GM23338 (cell line): Measurements from ENCODE around the gene AWAT1. TPM values are rescaled to one million over a fixed set of nuclear protein-coding genes. Genes with fewer than 3 reads are reported as not detected.

Source experiments
- ATAC-seq: fragments of 200-7000 bp; cut with Tn5 transposase; 3 replicates; pipeline ENCODE4 v1.9.1; 2020
- DNase-seq: peaks from one replicate; pipeline ENCODE4 v3.0.0-alpha.2; 2015; ENCODE audit warnings: low spot score
- H2AFZ ChIP-seq: fragments of 200-600 bp; sonication (generic); 2 replicates; pipeline ENCODE4 v1.8.0; 2016; ENCODE audit warnings: antibody characterized with exemption, mild to moderate bottlenecking, moderate library complexity
- H3F3A ChIP-seq: fragments of 200-600 bp; sonication (generic); replicated peaks from 2 replicates; pipeline ENCODE4 v1.8.0; 2017; ENCODE audit warnings: antibody characterized with exemption, mixed run types, low read depth
- H3K27ac ChIP-seq: fragments of 200-600 bp; sonication (generic); 2 replicates; pipeline ENCODE4 v1.6.1; 2016; ENCODE audit warnings: low read depth
- H3K27me3 ChIP-seq: fragments of 200-600 bp; sonication (generic); 2 replicates; pipeline ENCODE4 v1.8.0; 2016; ENCODE audit warnings: mild to moderate bottlenecking, mixed run types, moderate library complexity; ENCODE audit not compliant: insufficient read depth
- H3K36me3 ChIP-seq: fragments of 200-600 bp; sonication (generic); 2 replicates; pipeline ENCODE4 v1.8.0; 2016; ENCODE audit warnings: mild to moderate bottlenecking; ENCODE audit not compliant: insufficient read depth
- H3K4me1 ChIP-seq: fragments of 200-600 bp; sonication (generic); 2 replicates; pipeline ENCODE4 v1.8.0; 2016; ENCODE audit warnings: mild to moderate bottlenecking, moderate library complexity; ENCODE audit not compliant: insufficient read depth
- H3K4me2 ChIP-seq: fragments of 200-600 bp; sonication (generic); 2 replicates; pipeline ENCODE4 v1.7.1; 2017; ENCODE audit warnings: mixed run types
- H3K4me3 ChIP-seq: fragments of 200-600 bp; sonication (generic); 2 replicates; pipeline ENCODE4 v1.6.1; 2016; ENCODE audit warnings: mixed run types
- H3K79me2 ChIP-seq: fragments of 200-600 bp; sonication (generic); replicated peaks from 2 replicates; pipeline ENCODE4 v1.8.0; 2017; ENCODE audit warnings: mild to moderate bottlenecking; ENCODE audit not compliant: insufficient read depth
- H3K9me2 ChIP-seq: fragments of 200-600 bp; sonication (generic); 2 replicates; pipeline ENCODE4 v1.8.0; 2017; ENCODE audit not compliant: insufficient read depth
- H4K20me1 ChIP-seq: fragments of 200-600 bp; sonication (generic); replicated peaks from 2 replicates; pipeline ENCODE4 v1.8.0; 2017; ENCODE audit warnings: mild to moderate bottlenecking; ENCODE audit not compliant: insufficient read depth
- H3K27ac Mint-ChIP-seq: 2 replicates; pipeline ENCODE4 v1.8.0; 2020; ENCODE audit warnings: inconsistent platforms, mild to moderate bottlenecking, moderate library complexity, mixed read lengths
- H3K27me3 Mint-ChIP-seq: 3 replicates; pipeline ENCODE4 v1.8.0; 2022; ENCODE audit warnings: low read depth, mild to moderate bottlenecking, moderate library complexity, mixed read lengths, inconsistent platforms; ENCODE audit not compliant: insufficient read depth, poor library complexity
- H3K36me3 Mint-ChIP-seq: 3 replicates; pipeline ENCODE4 v1.8.0; 2021; ENCODE audit warnings: low read depth, mild to moderate bottlenecking, inconsistent platforms, moderate library complexity, mixed read lengths
- H3K4me1 Mint-ChIP-seq: 3 replicates; pipeline ENCODE4 v1.8.0; 2020; ENCODE audit warnings: mild to moderate bottlenecking, inconsistent platforms, mixed read lengths
- H3K4me3 Mint-ChIP-seq: 3 replicates; pipeline ENCODE4 v1.8.0; 2021; ENCODE audit warnings: moderate library complexity, mild to moderate bottlenecking, inconsistent platforms, mixed read lengths
- H3K9me3 Mint-ChIP-seq: 3 replicates; pipeline ENCODE4 v1.8.0; 2020; ENCODE audit warnings: moderate library complexity, mild to moderate bottlenecking, inconsistent platforms, mixed read lengths
- CREB1 ChIP-seq: fragments of 250-450 bp; sonication (Bioruptor Pico); IDR thresholded peaks from 2 replicates; pipeline ENCODE4 v1.5.0; 2020; ENCODE audit warnings: low read depth, mild to moderate bottlenecking, moderate library complexity
- CTCF ChIP-seq, 2 experiments: fragments of 200-600 bp in 1 of 2; sonication (generic) in 1 of 2; conservative IDR thresholded peaks; 2 replicates each; pipeline versions ENCODE4 v1.5.1 to v1.6.1; 2016 to 2017; ENCODE audit warnings: antibody characterized with exemption in 2 of 2, low read depth in 2 of 2, mild to moderate bottlenecking in 2 of 2, moderate library complexity in 1 of 2
- ETS1 ChIP-seq: IDR thresholded peaks from 2 replicates; pipeline ENCODE4 v1.6.1; 2016; ENCODE audit warnings: antibody characterized with exemption
- EZH2phosphoT487 ChIP-seq: fragments of 200-600 bp; sonication (generic); IDR thresholded peaks from one replicate; pipeline ENCODE4 v1.8.1; 2018; ENCODE audit warnings: antibody characterized with exemption; ENCODE audit not compliant: unreplicated experiment
- POLR2AphosphoS5 ChIP-seq: IDR thresholded peaks from 2 replicates; pipeline ENCODE4 v1.6.1; 2016; ENCODE audit warnings: antibody characterized with exemption, low read depth
- STAT1 ChIP-seq: IDR thresholded peaks from one replicate; pipeline ENCODE4 v1.6.1; 2016; ENCODE audit warnings: antibody characterized with exemption; ENCODE audit not compliant: unreplicated experiment
- ZNF114 ChIP-seq: fragments of 250-450 bp; sonication (Bioruptor Pico); IDR thresholded peaks from 2 replicates; pipeline ENCODE4 v1.5.0; 2020; ENCODE audit warnings: mild to moderate bottlenecking, moderate library complexity
- ZNF331 ChIP-seq: fragments of 250-450 bp; sonication (Bioruptor Pico); IDR thresholded peaks from 2 replicates; pipeline ENCODE4 v1.5.0; 2020; ENCODE audit warnings: low read depth, mild to moderate bottlenecking, moderate library complexity
- polyA plus RNA-seq: library from polyadenylated mRNA; unstranded; fragments of >200 nt; fragmentation: Nextera tagmentation; extraction: Ambion mirVana; gene quantifications from 2 replicates; pipeline ENCODE4 v1.2.1, GENCODE V29; 2016
- total RNA-seq: library from RNA; depleted of rRNA; stranded (reverse); fragments of >200 nt; shearing (Covaris generic); gene quantifications from 2 replicates; pipeline ENCODE4 v1.2.3, GENCODE V29; 2014
- TF ChIP-seq, protein P1 (sequence below): IDR thresholded peaks from one replicate; pipeline ENCODE4 v1.6.1; 2018; ENCODE audit warnings: antibody characterized with exemption; ENCODE audit not compliant: unreplicated experiment

AWAT1 gene
- total and polyA plus RNA-seq, 2 experiments from 2014 or later = not detected

- Mint-ChIP-seq H3K27me3 (peaks cover 4% of the 10 kb centered on the region), H3K4me3 (no peak overlapping the region), H3K36me3 (no peaks in the 10 kb centered on the region), H3K27ac (no peak overlapping the region), H3K4me1 (peaks cover 26% of the 10 kb centered on the region), H3K9me3 (no peaks in the 10 kb centered on the region)
- H3K79me2 ChIP-seq = no peaks in the 10 kb centered on the region
- no peak overlapping the region for H3K27ac ChIP-seq
- no peaks in the 10 kb centered on the region for H3K27me3 ChIP-seq
- no peak overlapping the region for H3K4me2 ChIP-seq
- H2AFZ ChIP-seq = no peak overlapping the region
- H3K4me3 ChIP-seq = no peak overlapping the region
- H3K9me2 ChIP-seq = 0 out of 2 replicates have a peak, but pooled peaks cover 6% of the 10 kb centered on the region
- TF ChIP-seq, protein P1, sequence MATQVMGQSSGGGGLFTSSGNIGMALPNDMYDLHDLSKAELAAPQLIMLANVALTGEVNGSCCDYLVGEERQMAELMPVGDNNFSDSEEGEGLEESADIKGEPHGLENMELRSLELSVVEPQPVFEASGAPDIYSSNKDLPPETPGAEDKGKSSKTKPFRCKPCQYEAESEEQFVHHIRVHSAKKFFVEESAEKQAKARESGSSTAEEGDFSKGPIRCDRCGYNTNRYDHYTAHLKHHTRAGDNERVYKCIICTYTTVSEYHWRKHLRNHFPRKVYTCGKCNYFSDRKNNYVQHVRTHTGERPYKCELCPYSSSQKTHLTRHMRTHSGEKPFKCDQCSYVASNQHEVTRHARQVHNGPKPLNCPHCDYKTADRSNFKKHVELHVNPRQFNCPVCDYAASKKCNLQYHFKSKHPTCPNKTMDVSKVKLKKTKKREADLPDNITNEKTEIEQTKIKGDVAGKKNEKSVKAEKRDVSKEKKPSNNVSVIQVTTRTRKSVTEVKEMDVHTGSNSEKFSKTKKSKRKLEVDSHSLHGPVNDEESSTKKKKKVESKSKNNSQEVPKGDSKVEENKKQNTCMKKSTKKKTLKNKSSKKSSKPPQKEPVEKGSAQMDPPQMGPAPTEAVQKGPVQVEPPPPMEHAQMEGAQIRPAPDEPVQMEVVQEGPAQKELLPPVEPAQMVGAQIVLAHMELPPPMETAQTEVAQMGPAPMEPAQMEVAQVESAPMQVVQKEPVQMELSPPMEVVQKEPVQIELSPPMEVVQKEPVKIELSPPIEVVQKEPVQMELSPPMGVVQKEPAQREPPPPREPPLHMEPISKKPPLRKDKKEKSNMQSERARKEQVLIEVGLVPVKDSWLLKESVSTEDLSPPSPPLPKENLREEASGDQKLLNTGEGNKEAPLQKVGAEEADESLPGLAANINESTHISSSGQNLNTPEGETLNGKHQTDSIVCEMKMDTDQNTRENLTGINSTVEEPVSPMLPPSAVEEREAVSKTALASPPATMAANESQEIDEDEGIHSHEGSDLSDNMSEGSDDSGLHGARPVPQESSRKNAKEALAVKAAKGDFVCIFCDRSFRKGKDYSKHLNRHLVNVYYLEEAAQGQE = no peak
- TF ChIP-seq POLR2AphosphoS5 (no peak), EZH2phosphoT487 (no peak), STAT1 (no peak), CREB1 (CRISPR knock-in tag) (no peak), ETS1 (no peak), ZNF114 (CRISPR knock-in tag) (no peak)
- no peaks in the 10 kb centered on the region for H3F3A ChIP-seq
- no peak for ATAC-seq
- H3K36me3 ChIP-seq = no peaks in the 10 kb centered on the region
- no peak for DNase-seq
- no peaks in the 10 kb centered on the region for H4K20me1 ChIP-seq
- peaks cover 3% of the 10 kb centered on the region; the same call in 1 of the 2 replicates for H3K4me1 ChIP-seq
Observed at GRCh38 chrX:70257423-70258288, 23.2 kb downstream of the AWAT1 start.

- Histone ChIP-seq H4K20me1 (no peaks in the 10 kb centered on the region), H3K27ac (no peak within 1 kb of the TSS), H3K79me2 (no peaks in the 10 kb centered on the region), H3K27me3 (no peaks in the 10 kb centered on the region), H3F3A (no peaks in the 10 kb centered on the region), H3K4me3 (no peak within 1 kb of the TSS), H2AFZ (no peak within 1 kb of the TSS), H3K4me2 (no peak within 1 kb of the TSS), H3K36me3 (no peaks in the 10 kb centered on the region), H3K9me2 (no peaks in the 10 kb centered on the region), H3K4me1 (no peaks in the 10 kb centered on the region)
- Mint-ChIP-seq H3K27ac (no peak within 1 kb of the TSS), H3K9me3 (no peaks in the 10 kb centered on the region), H3K4me1 (peaks cover 13% of the 10 kb centered on the region; the same call in 2 of the 3 replicates), H3K36me3 (no peaks in the 10 kb centered on the region), H3K4me3 (no peak within 1 kb of the TSS), H3K27me3 (peaks cover 2% of the 10 kb centered on the region)
- no peak for DNase-seq
- TF ChIP-seq CREB1 (CRISPR knock-in tag) (no peak), CTCF (conservative IDR thresholded peaks at IDR 0.05; ENCODE audit: low read depth in 2 of 2) (no peak), ZNF114 (CRISPR knock-in tag) (no peak), ZNF331 (CRISPR knock-in tag) (no peak), POLR2AphosphoS5 (no peak)
- TF ChIP-seq, protein P1 = no peak
- ATAC-seq = no peak
Observed at GRCh38 chrX:70260104-70260503, 25.6 kb downstream of the AWAT1 start, which contains the start of gene P2RY4. Gene P2RY4, minus strand, starts transcription at chrX:70260204. Its CDS starts 580 bp downstream, at chrX:70259624.
